Tibial nerve (tissue), 4 donors: ENCODE results near the gene SNX9. TPM values are rescaled to one million over a fixed set of nuclear protein-coding genes. Genes with fewer than 3 reads are reported as not detected.

Experiments used
- DNase-seq, 2 donors: peaks; one replicate each; pipeline ENCODE4 v3.0.0-alpha.2; 2019; ENCODE audit warnings: low spot score in 2 of 2
- H3K27ac ChIP-seq, 4 donors: fragments of 200-600 bp; sonication (generic) in 3 of 4; one replicate each; pipeline ENCODE4 v1.5.1; 2017 to 2019; ENCODE audit warnings: mild to moderate bottlenecking in 1 of 4
- H3K27me3 ChIP-seq, 2 donors: fragments of 200-600 bp; sonication (generic) in 1 of 2; one replicate each; pipeline versions ENCODE4 v1.5.1 to v1.6.0; 2017 to 2019
- H3K36me3 ChIP-seq, 3 donors: fragments of 200-600 bp; sonication (generic); one replicate each; pipeline ENCODE4 v1.5.1; 2018 to 2019
- H3K4me1 ChIP-seq, 4 donors: fragments of 200-600 bp; sonication (generic) in 3 of 4; one replicate each; pipeline ENCODE4 v1.5.1; 2017 to 2019
- H3K4me3 ChIP-seq, 4 donors: fragments of 200-600 bp; sonication (generic) in 3 of 4; one replicate each; pipeline ENCODE4 v1.5.1; 2017 to 2019; ENCODE audit warnings: mild to moderate bottlenecking in 1 of 4, moderate library complexity in 1 of 4
- H3K9me3 ChIP-seq, 4 donors: fragments of 200-600 bp; sonication (generic) in 3 of 4; one replicate each; pipeline ENCODE4 v1.5.1; 2017 to 2019
- EP300 ChIP-seq, 2 donors: sonication (generic); formaldehyde crosslinking; IDR thresholded peaks; one replicate each; pipeline ENCODE4 v1.6.1; 2017; ENCODE audit warnings: antibody characterized with exemption in 2 of 2, mild to moderate bottlenecking in 1 of 2
- POLR2A ChIP-seq, 2 donors: fragments of 450-650 bp; IDR thresholded peaks; one replicate each; pipeline ENCODE4 v1.6.1; 2017; ENCODE audit warnings: antibody characterized with exemption in 2 of 2, mild to moderate bottlenecking in 2 of 2, moderate library complexity in 2 of 2
- WGBS, 2 donors: methylation state at CpG; one replicate each; pipeline ENCODE4 v1.1.5; 2018; 5-methylcytosine and 5-hydroxymethylcytosine counted together
- total RNA-seq, 4 donors: library from RNA; depleted of rRNA; stranded (reverse); fragments of >200 nt; gene quantifications; one replicate each; pipeline ENCODE4 v1.1.0, GENCODE V29; 2016
- TF ChIP-seq, protein P1 (sequence below), 5 experiments: fragments of 200-600 bp in 3 of 5; fragments of 450-650 bp in 2 of 5; sonication (generic) in 3 of 5; IDR thresholded peaks; one replicate each; pipeline ENCODE4 v1.5.1; 2016 to 2019; ENCODE audit warnings: antibody characterized with exemption in 5 of 5, mild to moderate bottlenecking in 3 of 5, moderate library complexity in 2 of 5

The SNX9 gene
- total RNA-seq, 4 donors from 2014 or later: 61.2 to 69.2 (median 63.9) TPM

DNA sequence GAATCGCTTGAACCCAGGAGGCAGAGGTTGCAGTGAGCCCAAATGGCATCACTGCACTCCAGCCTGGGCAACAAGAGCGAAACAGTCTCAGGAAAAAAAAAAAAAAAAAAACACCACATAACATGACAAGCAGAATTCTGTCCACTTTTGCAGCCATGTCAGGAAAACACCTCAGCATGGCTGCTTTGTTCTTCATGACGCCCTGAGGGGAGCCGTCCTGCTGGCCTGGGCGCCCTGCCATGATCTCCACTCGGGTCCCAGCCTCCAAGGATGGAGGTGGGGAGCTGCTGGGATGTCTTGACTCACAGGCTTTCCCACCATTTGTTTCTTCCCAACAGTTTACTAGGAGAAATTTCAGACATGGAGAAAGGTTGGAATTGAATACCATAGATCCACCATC, 42.2 kb downstream of the SNX9 start:
- H3K27ac ChIP-seq: no peak overlapping the region
- no peaks in the 10 kb centered on the region for H3K9me3 ChIP-seq
- peaks cover 3 to 57% (median 19%) of the 10 kb centered on the region in 4 donors for H3K4me1 ChIP-seq
- DNase-seq: no peak
- no peak overlapping the region for H3K4me3 ChIP-seq
- no peaks in the 10 kb centered on the region for H3K27me3 ChIP-seq
- no peak for TF ChIP-seq POLR2A (IDR thresholded peaks at IDR 0.05)
- TF ChIP-seq, protein P1, sequence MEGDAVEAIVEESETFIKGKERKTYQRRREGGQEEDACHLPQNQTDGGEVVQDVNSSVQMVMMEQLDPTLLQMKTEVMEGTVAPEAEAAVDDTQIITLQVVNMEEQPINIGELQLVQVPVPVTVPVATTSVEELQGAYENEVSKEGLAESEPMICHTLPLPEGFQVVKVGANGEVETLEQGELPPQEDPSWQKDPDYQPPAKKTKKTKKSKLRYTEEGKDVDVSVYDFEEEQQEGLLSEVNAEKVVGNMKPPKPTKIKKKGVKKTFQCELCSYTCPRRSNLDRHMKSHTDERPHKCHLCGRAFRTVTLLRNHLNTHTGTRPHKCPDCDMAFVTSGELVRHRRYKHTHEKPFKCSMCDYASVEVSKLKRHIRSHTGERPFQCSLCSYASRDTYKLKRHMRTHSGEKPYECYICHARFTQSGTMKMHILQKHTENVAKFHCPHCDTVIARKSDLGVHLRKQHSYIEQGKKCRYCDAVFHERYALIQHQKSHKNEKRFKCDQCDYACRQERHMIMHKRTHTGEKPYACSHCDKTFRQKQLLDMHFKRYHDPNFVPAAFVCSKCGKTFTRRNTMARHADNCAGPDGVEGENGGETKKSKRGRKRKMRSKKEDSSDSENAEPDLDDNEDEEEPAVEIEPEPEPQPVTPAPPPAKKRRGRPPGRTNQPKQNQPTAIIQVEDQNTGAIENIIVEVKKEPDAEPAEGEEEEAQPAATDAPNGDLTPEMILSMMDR (IDR thresholded peaks at IDR 0.05): no peak
- no peak for TF ChIP-seq EP300 (IDR thresholded peaks at IDR 0.05)
- H3K36me3 ChIP-seq: peaks cover 0 to 17% (median 0%) of the 10 kb centered on the region in 3 donors
- 93 to 94% methylated on average over 6 of the region's 6 CpGs for WGBS, 2 donors

DNA sequence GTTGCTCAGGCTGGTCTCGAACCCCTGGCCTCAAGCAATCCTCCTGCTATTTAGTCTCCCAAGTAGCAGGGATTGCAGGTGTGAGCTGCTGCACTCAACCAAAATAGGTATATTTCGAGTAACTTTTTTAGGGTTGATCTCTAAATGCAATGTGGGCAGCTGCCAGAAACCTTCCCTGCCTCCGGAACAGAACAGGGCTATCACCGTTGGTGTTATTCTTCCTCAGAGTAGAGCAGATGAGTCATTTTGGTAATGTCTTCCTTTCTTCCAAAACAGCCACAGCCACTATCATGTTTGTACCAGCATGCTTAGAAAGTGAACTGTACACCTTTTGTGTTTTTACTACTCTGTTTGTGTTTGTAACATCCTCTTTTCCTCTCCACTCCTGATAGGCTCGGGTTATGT, 44.1 kb downstream of the SNX9 start:
- Histone ChIP-seq H3K4me3 (no peak overlapping the region), H3K36me3 (peaks cover 0 to 27% (median 0%) of the 10 kb centered on the region in 3 donors), H3K4me1 (peaks cover 3 to 38% (median 8%) of the 10 kb centered on the region in 4 donors), H3K27me3 (no peaks in the 10 kb centered on the region), H3K9me3 (no peaks in the 10 kb centered on the region), H3K27ac (peak overlapping the region in 1 of 4 donors; percentile 39)
- DNase-seq: peak in 1 of 2 donors; percentile 14
- TF ChIP-seq, protein P1 (IDR thresholded peaks at IDR 0.05): no peak
- TF ChIP-seq EP300 (IDR thresholded peaks at IDR 0.05): peak in 1 of 2 donors; percentile 10
- 60% methylated on average over 5 of the region's 5 CpGs for WGBS, 2 donors

DNA sequence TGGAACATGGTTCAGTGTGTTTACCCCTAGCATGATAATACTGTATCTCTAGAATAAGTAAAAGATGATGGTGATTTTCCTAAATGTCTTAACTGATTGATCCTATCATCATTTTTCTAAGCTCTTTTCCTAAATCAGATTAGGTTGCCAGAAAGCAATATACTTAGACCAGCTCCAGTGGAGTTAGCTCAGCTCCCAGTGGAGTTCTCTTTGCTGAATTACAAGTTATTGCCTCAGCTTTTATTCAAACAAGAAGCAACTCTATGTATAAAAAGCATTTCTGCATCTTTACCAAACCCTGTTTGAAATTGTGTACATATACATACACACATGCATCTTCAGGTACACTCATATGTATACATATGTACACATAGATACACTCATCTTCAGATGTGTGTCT, 44.9 kb downstream of the SNX9 start:
- TF ChIP-seq, protein P1 (IDR thresholded peaks at IDR 0.05): no peak
- TF ChIP-seq EP300 (IDR thresholded peaks at IDR 0.05) (no peak), POLR2A (IDR thresholded peaks at IDR 0.05) (no peak)
- no peak for DNase-seq
- Histone ChIP-seq H3K4me3 (no peak overlapping the region), H3K36me3 (peaks cover 0 to 27% (median 0%) of the 10 kb centered on the region in 3 donors), H3K27me3 (no peaks in the 10 kb centered on the region), H3K9me3 (no peaks in the 10 kb centered on the region), H3K27ac (no peak overlapping the region), H3K4me1 (peaks cover 0 to 30% (median 6%) of the 10 kb centered on the region in 4 donors)

DNA sequence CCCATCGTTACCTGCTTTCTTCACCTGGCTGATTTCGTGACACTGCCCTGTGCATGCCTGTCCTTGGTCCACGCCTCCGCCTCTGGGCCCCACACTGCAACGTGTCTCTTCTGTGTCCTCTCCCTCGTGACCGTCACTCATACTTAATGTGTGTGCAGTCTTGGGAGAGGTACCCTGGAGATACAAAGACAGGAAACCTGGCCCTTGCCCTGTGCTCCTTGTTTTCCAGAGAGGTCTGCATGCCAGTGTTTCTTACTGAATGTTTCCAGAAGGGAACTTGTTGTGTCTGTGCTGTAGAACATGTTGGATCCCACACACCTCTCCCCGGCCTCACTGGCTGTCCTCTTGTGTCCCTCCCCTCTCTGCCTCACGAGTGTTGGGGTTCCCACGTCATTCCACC, 45.8 kb downstream of the SNX9 start:
- DNase-seq: no peak
- H3K4me3 ChIP-seq: no peak overlapping the region
- H3K36me3 ChIP-seq: peaks cover 0 to 30% (median 0%) of the 10 kb centered on the region in 3 donors
- peaks cover 0 to 30% (median 6%) of the 10 kb centered on the region in 4 donors for H3K4me1 ChIP-seq
- no peak overlapping the region for H3K27ac ChIP-seq
- 80 to 87% methylated on average over 10 of the region's 10 CpGs for WGBS, 2 donors
- TF ChIP-seq POLR2A (IDR thresholded peaks at IDR 0.05) (no peak), EP300 (IDR thresholded peaks at IDR 0.05) (no peak)
- TF ChIP-seq, protein P1 (IDR thresholded peaks at IDR 0.05): no peak
- no peaks in the 10 kb centered on the region for H3K9me3 ChIP-seq
- H3K27me3 ChIP-seq: no peaks in the 10 kb centered on the region

DNA sequence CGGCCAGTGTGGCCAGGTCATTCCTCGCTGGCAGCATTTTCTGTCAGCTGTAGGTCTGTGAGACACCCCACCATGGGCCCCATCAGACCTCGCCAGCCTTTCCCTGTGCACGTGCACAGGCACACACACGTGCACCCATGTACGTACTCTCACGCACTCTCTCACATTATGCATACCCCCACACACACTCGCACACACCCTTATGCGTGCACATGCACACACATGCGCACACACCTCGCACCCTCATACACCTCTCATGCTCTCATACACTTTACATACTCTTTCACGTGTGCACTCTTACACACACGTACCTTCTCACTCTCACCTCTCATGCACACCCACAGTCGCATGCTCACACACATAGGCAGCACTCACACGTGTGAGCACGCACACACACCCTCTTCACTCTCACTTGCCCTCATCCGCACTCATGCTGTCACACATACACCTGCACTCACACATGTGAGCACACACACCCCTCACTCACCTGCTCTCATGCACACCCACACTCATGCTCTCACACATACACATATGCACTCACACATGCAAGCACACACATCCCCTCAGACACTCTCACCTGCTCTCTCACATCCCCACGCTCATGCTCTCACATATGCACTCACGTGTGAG, 46.7 kb downstream of the SNX9 start:
- H3K36me3 ChIP-seq: peaks cover 0 to 39% (median 0%) of the 10 kb centered on the region in 3 donors
- H3K4me3 ChIP-seq: no peak overlapping the region
- H3K27me3 ChIP-seq: no peaks in the 10 kb centered on the region
- 93 to 95% methylated on average over 19 of the region's 19 CpGs for WGBS, 2 donors
- H3K4me1 ChIP-seq: peaks cover 0 to 30% (median 6%) of the 10 kb centered on the region in 4 donors
- no peaks in the 10 kb centered on the region for H3K9me3 ChIP-seq
- no peak overlapping the region for H3K27ac ChIP-seq
- TF ChIP-seq, protein P1 (IDR thresholded peaks at IDR 0.05): no peak
- TF ChIP-seq POLR2A (IDR thresholded peaks at IDR 0.05) (no peak), EP300 (IDR thresholded peaks at IDR 0.05) (no peak)
- no peak for DNase-seq
